A204.1 (cell line): ENCODE data around the gene IGFBP3.

ENCODE experiments used
- FAIRE-seq: peaks from 2 replicates; lab custom pipeline; 2012; peaks lifted over from hg19 to GRCh38; lab: Jason Lieb, UNC

Gene IGFBP3

DNA sequence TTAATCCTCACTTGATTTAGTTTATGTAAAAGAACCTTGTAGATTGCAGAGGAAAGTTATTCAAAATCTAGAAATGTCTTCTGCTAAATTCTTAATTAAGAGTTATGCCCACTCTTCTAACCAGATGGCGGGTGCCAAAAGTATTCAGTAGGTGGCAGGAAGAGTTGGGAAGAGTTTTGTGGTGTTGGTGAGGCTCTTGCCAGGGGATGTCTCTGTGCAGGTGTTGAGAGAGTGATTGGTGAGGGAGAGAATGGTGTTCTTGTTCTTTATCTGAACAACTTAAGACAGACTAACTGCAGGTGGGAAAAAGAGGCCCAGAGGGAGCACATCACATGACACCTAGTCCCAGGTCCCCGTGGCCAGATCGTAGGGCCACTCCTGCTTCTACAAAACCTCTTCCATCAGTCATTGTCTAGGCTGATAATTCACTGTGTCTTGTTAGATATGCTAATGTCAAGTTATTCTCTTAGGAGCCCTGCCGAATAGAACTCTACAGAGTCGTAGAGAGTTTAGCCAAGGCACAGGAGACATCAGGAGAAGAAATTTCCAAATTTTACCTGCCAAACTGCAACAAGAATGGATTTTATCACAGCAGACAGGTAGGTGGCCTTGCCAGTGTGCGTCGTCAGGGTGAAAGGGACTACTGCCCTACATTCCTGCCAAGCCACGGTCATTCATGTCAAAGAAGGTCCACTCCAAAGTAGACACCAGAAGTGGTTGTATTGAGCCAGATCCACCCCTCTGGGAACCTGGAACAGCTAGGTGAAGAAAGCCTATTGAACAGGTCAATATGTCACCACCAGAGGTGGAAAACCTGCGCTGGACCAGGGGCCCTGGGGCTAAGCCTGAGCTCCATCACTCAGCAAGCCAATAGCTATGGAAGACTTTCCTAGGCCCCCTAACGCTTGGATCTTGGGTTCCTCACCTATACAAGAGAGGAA is 29.3 kb downstream of the IGFBP3 start:
- no peak for FAIRE-seq

DNA sequence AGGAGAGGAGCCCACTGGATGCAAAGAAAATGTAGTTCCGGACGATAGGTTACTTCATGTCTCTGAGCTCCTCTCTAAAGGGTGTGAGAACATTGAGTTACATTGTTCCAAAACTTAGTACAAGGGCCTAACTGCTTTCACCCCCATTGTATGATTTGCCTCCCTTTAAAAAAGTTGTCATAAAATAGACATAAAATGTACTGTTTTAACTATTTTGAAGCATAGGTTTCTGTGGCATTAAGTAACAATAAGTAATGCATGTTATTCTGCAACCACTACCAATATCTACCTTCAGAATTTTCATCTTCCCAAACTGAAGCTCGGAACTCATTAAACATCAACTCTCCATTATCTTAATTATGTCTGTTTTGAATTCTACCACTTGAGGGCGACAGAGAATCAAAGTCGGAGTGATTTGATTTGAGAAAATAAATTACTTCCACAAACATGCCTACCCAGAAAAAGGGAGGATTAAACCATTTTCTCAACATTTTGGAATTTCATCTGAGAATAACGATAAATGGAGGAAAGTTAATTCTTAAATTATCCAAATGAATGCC is 30.1 kb downstream of the IGFBP3 start:
- peak; percentile 92 for FAIRE-seq

- no peak for FAIRE-seq
Observed at GRCh38 chr7:45890125-45890901, 30.8 kb downstream of the IGFBP3 start.

GRCh38 chr7:45889367-45890067 is 31.6 kb downstream of the IGFBP3 start:
- FAIRE-seq, result no peak

- no peak for FAIRE-seq
Observed at GRCh38 chr7:45888993-45889366, 32.1 kb downstream of the IGFBP3 start.

GRCh38 chr7:45888185-45888992 is 32.7 kb downstream of the IGFBP3 start, which contains the start of gene IGFBP1:
IGFBP1 (plus strand) TSS chr7:45888488; CDS start chr7:45888653, 165 bp downstream.
- FAIRE-seq, result no peak

DNA sequence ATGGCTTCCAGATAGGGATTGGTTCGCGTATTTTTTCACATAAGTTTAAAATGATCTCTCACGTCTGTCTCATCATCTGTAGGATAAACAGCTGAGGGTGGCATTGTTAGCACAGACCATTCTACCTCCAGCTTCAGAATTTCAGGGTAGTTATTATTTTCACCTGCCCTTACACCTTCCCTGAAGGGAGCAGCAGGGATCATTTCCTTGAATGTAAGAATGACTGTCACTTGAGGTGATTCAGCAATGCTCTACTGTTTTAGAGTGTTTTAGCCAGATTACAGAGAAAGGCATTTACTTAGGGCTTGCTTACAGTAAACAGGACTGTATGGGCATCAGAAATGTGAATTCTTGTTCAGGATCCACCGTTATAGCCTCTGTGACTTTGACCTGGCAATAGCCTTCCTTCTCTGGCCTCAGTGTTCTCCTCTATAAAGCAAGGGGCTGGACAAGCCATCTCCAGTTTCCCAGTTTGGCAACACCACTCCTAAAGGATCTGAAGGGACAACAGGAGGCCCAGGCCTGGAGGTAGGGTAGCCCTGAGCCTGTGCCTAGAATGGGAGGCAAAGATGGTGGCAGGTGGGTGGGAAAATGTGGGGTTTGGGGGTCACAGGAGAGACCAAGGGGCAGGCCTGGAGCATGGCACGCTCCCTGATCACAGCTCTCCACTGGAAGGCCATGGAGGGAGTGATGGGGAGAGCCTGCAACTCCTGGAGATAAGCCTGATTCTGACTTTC is 34.0 kb downstream of the IGFBP3 start:
- FAIRE-seq, result no peak

GRCh38 chr7:45885264-45885882 is 35.7 kb downstream of the IGFBP3 start:
- no peak for FAIRE-seq

- FAIRE-seq, result no peak
Observed at GRCh38 chr7:45884136-45884535, 36.9 kb downstream of the IGFBP3 start.

DNA sequence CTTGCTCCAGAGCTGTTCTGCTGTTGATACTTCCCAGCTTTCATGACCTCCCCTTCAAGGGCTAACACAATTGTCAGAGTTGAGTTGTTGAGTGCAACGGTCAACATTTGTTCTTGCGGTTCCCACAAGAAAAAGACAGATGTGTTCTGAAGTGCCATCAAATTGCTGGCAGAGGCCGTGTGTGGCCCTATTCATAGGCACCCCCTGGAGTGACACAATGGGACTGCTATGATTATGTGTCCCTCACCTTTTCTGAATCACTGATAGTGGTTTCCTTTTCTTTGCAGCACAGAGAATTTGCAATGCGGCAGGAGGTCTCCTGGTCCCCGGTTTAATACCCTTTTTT is 38.6 kb downstream of the IGFBP3 start:
- FAIRE-seq, result no peak

- FAIRE-seq, result no peak
Observed at GRCh38 chr7:45881759-45882464, 39.2 kb downstream of the IGFBP3 start.

DNA sequence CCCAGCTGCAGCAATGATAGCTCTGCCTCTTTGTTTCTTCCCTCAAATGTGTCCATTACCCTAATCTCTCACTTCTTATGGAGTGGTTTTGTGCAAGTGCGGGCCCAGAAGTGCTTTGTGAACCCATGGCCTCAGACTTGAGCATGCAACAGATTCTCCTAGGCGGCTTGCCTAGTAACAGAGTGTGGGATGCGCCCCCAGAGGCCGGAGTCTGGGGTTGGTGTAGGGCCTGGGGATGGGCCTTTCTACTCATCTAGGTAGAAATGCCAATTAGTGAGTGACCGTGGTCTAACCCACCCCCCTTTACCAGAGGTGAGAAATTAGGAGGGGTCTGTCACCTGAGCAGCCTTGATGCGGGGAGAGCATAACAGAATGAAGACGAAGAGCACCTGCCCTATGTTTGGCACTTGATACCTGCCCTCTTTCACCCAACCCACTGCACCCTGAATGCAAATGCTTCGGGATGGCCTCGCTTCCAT is 39.8 kb downstream of the IGFBP3 start:
- no peak for FAIRE-seq

- no peak for FAIRE-seq
Observed at GRCh38 chr7:45880433-45880860, 40.6 kb downstream of the IGFBP3 start.

DNA sequence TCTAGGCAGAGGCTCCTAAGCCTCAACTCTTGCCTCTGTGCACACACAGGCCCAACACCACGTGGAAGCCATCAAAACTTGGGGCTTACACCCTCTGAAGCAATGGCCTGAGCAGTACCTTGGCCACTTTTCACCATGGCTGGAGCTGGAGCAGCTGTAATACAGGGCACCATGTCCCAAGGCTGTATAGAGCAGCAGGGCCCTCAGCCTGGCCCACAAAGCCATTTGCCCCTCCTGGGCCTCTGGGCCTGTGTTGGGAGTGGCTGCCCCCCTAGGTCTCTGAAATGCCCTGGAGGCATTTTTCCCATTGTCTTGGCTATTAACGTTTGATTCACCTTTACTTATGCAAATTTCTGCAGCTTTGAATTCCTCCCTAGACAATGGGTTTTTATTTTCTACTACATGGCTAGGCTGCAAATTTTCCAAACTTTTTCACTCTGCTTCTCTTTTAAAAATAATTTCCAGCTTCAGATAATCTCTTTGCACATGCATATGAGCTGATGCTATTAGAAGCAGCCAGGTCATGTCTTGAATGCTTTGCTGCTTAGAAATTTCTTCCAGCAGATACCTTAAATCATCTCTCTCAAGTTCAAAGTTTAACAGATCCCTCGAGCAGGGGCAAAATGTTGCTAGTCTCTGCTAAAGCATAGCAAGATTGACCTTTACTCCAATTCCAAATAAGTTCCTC is 42.5 kb downstream of the IGFBP3 start:
- FAIRE-seq, result no peak

DNA sequence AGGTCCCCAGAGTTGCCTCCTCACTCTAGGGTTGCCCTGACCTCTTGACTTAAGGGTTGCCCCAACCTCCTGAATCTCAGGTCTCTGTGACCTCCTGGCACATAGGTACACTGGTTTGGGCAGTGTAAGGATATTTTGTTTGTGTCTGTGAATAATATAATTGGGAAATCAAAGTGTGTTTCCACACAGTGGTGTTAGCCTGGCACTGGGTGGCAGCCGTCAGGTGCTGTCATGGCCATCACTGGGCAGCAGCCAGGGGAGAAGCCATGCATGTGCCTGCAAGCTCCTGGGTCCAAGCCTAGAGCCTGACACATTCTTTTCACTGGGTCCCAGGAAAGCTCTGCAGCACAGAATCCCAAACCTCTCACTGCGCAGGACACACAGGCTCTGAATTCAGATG is 44.6 kb downstream of the IGFBP3 start:
- FAIRE-seq, result no peak

DNA sequence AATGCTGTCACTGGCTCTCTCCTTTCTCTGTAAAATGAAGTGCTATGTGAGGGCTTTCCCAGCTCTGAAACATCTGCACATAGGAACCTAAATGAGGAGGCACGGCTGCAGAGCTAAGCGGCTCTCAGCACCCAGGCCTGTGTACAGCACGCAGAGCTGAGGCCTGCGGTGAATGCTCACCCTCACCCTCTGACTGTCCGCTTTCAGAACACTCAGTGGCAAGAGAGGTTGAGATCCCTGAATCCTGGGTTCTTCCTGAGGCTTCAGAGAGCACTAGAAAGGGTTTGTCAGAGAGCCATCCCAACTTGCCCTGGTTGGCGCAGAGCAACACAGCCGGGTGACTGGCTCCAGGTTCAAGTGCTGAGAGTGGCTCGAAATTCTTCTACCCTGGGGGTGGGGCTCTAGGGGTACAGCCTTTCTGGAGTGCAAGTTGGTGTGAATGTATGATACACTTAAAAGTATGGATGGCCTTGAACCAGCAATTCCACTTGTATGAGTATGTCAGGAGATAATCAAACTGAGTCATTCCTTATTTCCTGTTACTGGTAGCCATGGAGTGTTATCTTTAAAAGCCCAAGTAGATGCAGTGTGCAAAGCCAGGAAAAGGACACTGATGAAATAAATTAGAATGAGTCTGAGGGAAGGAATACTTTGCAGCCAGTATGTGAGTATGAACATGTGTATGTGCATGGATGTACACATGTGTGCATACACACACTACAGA is 46.5 kb downstream of the IGFBP3 start:
- no peak for FAIRE-seq

- no peak for FAIRE-seq
Observed at GRCh38 chr7:45873355-45873754, 47.7 kb downstream of the IGFBP3 start.

- no peak for FAIRE-seq
Observed at GRCh38 chr7:45873035-45873354, 48.1 kb downstream of the IGFBP3 start, which contains the start of gene CCDC201. CCDC201 (minus strand) TSS chr7:45873082; CDS start chr7:45873007, 75 bp downstream.
